Measurements from ENCODE around the gene ADCY2. TPM values are rescaled to one million over a fixed set of nuclear protein-coding genes. Genes with fewer than 3 reads are reported as not detected.

The ADCY2 gene
- total RNA-seq, 1 experiment from 2014 or later, result 31.3 TPM

DNA sequence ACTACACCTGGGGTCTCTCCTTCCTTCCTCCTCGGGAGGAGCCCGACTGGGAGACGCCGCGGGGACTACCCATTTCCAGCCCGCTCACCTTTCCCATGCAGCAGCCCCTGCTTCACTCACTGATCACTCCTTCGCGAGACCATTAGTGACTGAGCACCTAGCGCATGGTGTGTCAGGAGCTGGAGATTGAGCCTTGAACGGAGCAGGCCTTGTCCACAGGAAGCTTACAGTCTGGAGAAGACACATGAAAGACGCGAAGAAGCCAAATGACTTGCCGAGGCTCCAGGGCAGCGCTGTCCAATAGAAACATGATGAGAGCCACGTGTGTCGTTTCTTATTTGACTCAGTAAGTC, 455.3 kb downstream of the ADCY2 start:
- H3K14ac ChIP-seq (ENCODE audit: insufficient read depth, low read length), result no peak overlapping the region; the same call in 1 of the 2 replicates
- Mint-ChIP-seq H3K27ac (0 out of 7 replicates have a peak overlapping the region, but pooled peaks of 1 of the 3 experiments have one; percentile 77), H3K4me1 (peaks cover 10 to 12% of the 10 kb centered on the region in 2 experiments), H3K27me3 (ENCODE audit: low read depth) (peaks cover 35% of the 10 kb centered on the region), H3K9me3 (peaks cover 2 to 7% of the 10 kb centered on the region in 2 experiments; a peak in 3 of 5 replicates), H3K36me3 (ENCODE audit: insufficient read depth in 1 of 3, low read depth in 3 of 3) (peaks cover 0 to 15% (median 4%) of the 10 kb centered on the region in 3 experiments; a peak in 3 of 7 replicates), H3K4me3 (peak overlapping the region; percentile 72 to 95)
- H3K4me2 ChIP-seq (ENCODE audit: insufficient read depth, insufficient read length, low read length), result peak overlapping the region; percentile 52
- peaks cover 4% of the 10 kb centered on the region; the same call in 1 of the 2 replicates for H3K27me3 ChIP-seq (ENCODE audit: insufficient read depth, low read length)
- no peaks in the 10 kb centered on the region for H3K9me3 ChIP-seq (ENCODE audit: control insufficient read depth, low read depth, low read length)
- no CpG with 5 or more reads among the region's 16 CpGs for WGBS (ENCODE audit: extremely low coverage, insufficient read length, low lambda C conversion rate)
- no peak for TF ChIP-seq CTCF (conservative IDR thresholded peaks at IDR 0.05)
- H3K4ac ChIP-seq (ENCODE audit: low read depth, low read length), result no peak overlapping the region
- no peak overlapping the region for H3K56ac ChIP-seq (ENCODE audit: insufficient read length, low read depth, low read length)
- DNase-seq, result no peak
- no peak overlapping the region for H2BK5ac ChIP-seq (ENCODE audit: insufficient read length, low read length)
- no peak overlapping the region for H3K9ac ChIP-seq (ENCODE audit: extremely low read depth, insufficient read length, low read length)
- H3K23ac ChIP-seq (ENCODE audit: insufficient read length, low read depth, low read length), result no peak overlapping the region
- no peaks in the 10 kb centered on the region for H3K79me2 ChIP-seq (ENCODE audit: insufficient read depth, low read length)
- H4K5ac ChIP-seq (ENCODE audit: insufficient read length, low read depth, low read length), result no peak overlapping the region
- no peak overlapping the region for H4K91ac ChIP-seq (ENCODE audit: insufficient read length, low read depth, low read length)
- H3K23me2 ChIP-seq (ENCODE audit: insufficient read length, low read depth, low read length, poor library complexity, severe bottlenecking), result peaks cover 13% of the 10 kb centered on the region
- H2BK20ac ChIP-seq (ENCODE audit: low read depth, low read length, poor library complexity, severe bottlenecking), result no peak overlapping the region
- peak overlapping the region; percentile 16 for H3K18ac ChIP-seq (ENCODE audit: insufficient read length, low read depth, low read length)
- no peak overlapping the region for H2AK5ac ChIP-seq (ENCODE audit: insufficient read length, low read length)
- no peak overlapping the region for H2AFZ ChIP-seq (ENCODE audit: low read length)
- H4K20me1 ChIP-seq (ENCODE audit: control insufficient read depth, insufficient read depth, insufficient read length), result no peaks in the 10 kb centered on the region
- H2BK120ac ChIP-seq (ENCODE audit: low read depth, low read length, poor library complexity, severe bottlenecking), result no peak overlapping the region
- H3K4me1 ChIP-seq (ENCODE audit: insufficient read depth, low read length), result no peaks in the 10 kb centered on the region
- H2BK12ac ChIP-seq (ENCODE audit: insufficient read length, low read depth, low read length), result no peak overlapping the region
- no peak overlapping the region for H4K8ac ChIP-seq (replicated peaks; ENCODE audit: insufficient read length, low read depth, low read length)
- no peaks in the 10 kb centered on the region for H3K79me1 ChIP-seq (ENCODE audit: insufficient read depth, low read depth, low read length, poor library complexity, severe bottlenecking)
- no peak overlapping the region for H3K27ac ChIP-seq (ENCODE audit: insufficient read length, low read depth, low read length)
- H2BK15ac ChIP-seq (ENCODE audit: low read depth, low read length), result no peak overlapping the region
- no peak overlapping the region for H3T11ph ChIP-seq (ENCODE audit: low read length)

Measured in H9 (cell line).